ENCODE results near the gene GADD45G. TPM values are rescaled to one million over a fixed set of nuclear protein-coding genes. Genes with fewer than 3 reads are reported as not detected.

Gene GADD45G
- total RNA-seq, 1 donor from 2014 or later = 5.2 TPM

DNA sequence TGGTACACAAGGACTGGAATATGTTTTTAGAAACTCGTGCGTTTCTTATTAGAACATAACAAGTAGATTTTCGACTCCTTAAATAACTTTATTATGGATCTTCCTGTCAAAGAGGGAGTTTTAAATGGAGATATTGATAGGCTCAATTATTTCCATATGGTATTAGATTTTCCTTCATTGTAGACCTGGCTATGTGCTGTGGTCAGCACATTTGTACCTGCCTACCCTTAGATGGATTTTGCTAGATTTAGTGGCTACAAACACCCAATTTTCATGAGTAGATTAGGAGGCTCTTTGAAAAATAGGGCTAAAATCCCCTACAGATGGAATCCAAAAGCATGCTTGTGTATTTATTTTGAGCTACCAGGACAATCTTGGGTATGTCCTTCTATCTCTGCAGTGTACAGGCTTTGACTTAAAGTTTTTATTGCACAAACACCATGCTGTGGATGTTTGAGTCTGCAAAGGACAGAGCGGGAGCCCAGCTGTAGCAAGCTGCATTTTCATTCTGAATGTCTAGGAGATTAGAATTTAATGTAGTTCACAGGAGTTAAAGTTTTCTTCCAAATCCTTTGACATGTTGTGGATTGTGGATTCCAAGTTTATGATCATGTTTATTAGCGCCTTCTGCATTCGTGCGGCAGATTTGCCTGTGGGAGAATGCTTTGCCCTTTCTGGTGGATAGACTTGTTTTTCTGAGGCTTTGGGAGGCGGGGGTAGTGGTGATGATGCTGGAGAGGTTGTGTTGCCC, 41.6 kb downstream of the GADD45G start:
- H3K4me3 ChIP-seq (ENCODE audit: insufficient read depth, low read depth, low read length) = no peak overlapping the region
- H3K27me3 ChIP-seq (ENCODE audit: insufficient read depth, low read length) = peaks cover 8% of the 10 kb centered on the region
- no peaks in the 10 kb centered on the region for H3K9me3 ChIP-seq (ENCODE audit: insufficient read depth, low read depth, low read length)
- no peak overlapping the region for H3K27ac Mint-ChIP-seq (ENCODE audit: unreplicated experiment)
- H3K9me3 Mint-ChIP-seq (ENCODE audit: unreplicated experiment) = peaks cover 4% of the 10 kb centered on the region
- peaks cover 71% of the 10 kb centered on the region for H3K27me3 Mint-ChIP-seq (ENCODE audit: low read depth, unreplicated experiment)
- H3K4me3 Mint-ChIP-seq (ENCODE audit: unreplicated experiment) = no peak overlapping the region
- DNase-seq (ENCODE audit: low read depth) (no peak), FAIRE-seq (no peak)
- H3K27ac ChIP-seq (ENCODE audit: low read depth, low read length) = no peak overlapping the region
- H3K4me1 ChIP-seq (ENCODE audit: insufficient read depth, low read length) = no peaks in the 10 kb centered on the region
- no peak overlapping the region for H3K4me2 ChIP-seq (ENCODE audit: low read length)
- peaks cover 2% of the 10 kb centered on the region for H3K4me1 Mint-ChIP-seq (ENCODE audit: low read depth, unreplicated experiment)
- H4K20me1 ChIP-seq (ENCODE audit: insufficient read depth, low read length) = no peaks in the 10 kb centered on the region
- no peaks in the 10 kb centered on the region for H3K79me2 ChIP-seq (ENCODE audit: insufficient read depth, low read length)
- H2AFZ ChIP-seq (ENCODE audit: low read depth, low read length) = no peak overlapping the region
- TF ChIP-seq, protein P1, sequence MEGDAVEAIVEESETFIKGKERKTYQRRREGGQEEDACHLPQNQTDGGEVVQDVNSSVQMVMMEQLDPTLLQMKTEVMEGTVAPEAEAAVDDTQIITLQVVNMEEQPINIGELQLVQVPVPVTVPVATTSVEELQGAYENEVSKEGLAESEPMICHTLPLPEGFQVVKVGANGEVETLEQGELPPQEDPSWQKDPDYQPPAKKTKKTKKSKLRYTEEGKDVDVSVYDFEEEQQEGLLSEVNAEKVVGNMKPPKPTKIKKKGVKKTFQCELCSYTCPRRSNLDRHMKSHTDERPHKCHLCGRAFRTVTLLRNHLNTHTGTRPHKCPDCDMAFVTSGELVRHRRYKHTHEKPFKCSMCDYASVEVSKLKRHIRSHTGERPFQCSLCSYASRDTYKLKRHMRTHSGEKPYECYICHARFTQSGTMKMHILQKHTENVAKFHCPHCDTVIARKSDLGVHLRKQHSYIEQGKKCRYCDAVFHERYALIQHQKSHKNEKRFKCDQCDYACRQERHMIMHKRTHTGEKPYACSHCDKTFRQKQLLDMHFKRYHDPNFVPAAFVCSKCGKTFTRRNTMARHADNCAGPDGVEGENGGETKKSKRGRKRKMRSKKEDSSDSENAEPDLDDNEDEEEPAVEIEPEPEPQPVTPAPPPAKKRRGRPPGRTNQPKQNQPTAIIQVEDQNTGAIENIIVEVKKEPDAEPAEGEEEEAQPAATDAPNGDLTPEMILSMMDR (IDR thresholded peaks at IDR 0.05; ENCODE audit: insufficient read depth, low read depth, low read length) = no peak
- no peak for TF ChIP-seq EZH2 (IDR thresholded peaks at IDR 0.05; ENCODE audit: insufficient read depth, low read length)
- H3K36me3 ChIP-seq (ENCODE audit: insufficient read depth, low read length) = no peaks in the 10 kb centered on the region
- no peak overlapping the region for H3K9ac ChIP-seq (ENCODE audit: low read length)
- H3K36me3 Mint-ChIP-seq (ENCODE audit: low read depth, unreplicated experiment) = no peaks in the 10 kb centered on the region

- Mint-ChIP-seq H3K9me3 (ENCODE audit: unreplicated experiment) (peaks cover 4% of the 10 kb centered on the region), H3K27me3 (ENCODE audit: low read depth, unreplicated experiment) (peaks cover 70% of the 10 kb centered on the region), H3K4me3 (ENCODE audit: unreplicated experiment) (no peak overlapping the region), H3K27ac (ENCODE audit: unreplicated experiment) (no peak overlapping the region), H3K36me3 (ENCODE audit: low read depth, unreplicated experiment) (no peaks in the 10 kb centered on the region), H3K4me1 (ENCODE audit: low read depth, unreplicated experiment) (peaks cover 2% of the 10 kb centered on the region)
- H3K4me2 ChIP-seq (ENCODE audit: low read length) = no peak overlapping the region
- FAIRE-seq = no peak
- peaks cover 12% of the 10 kb centered on the region for H3K27me3 ChIP-seq (ENCODE audit: insufficient read depth, low read length)
- H4K20me1 ChIP-seq (ENCODE audit: insufficient read depth, low read length) = no peaks in the 10 kb centered on the region
- no peak for DNase-seq (ENCODE audit: low read depth)
- TF ChIP-seq, protein P1 (IDR thresholded peaks at IDR 0.05; ENCODE audit: insufficient read depth, low read depth, low read length) = no peak
- TF ChIP-seq EZH2 (IDR thresholded peaks at IDR 0.05; ENCODE audit: insufficient read depth, low read length) = no peak
- H2AFZ ChIP-seq (ENCODE audit: low read depth, low read length) = no peak overlapping the region
- H3K9ac ChIP-seq (ENCODE audit: low read length) = no peak overlapping the region
- H3K36me3 ChIP-seq (ENCODE audit: insufficient read depth, low read length) = no peaks in the 10 kb centered on the region
- H3K4me3 ChIP-seq (ENCODE audit: insufficient read depth, low read depth, low read length) = no peak overlapping the region
- H3K9me3 ChIP-seq (ENCODE audit: insufficient read depth, low read depth, low read length) = no peaks in the 10 kb centered on the region
- H3K27ac ChIP-seq (ENCODE audit: low read depth, low read length) = no peak overlapping the region
- H3K79me2 ChIP-seq (ENCODE audit: insufficient read depth, low read length) = no peaks in the 10 kb centered on the region
- H3K4me1 ChIP-seq (ENCODE audit: insufficient read depth, low read length) = no peaks in the 10 kb centered on the region
These were observed 42.7 kb downstream of the GADD45G start for GRCh38 chr9:89647366-89648128.

All from astrocyte (in vitro differentiated cells and primary cell).